ENCODE data around the gene SWT1. TPM values are rescaled to one million over a fixed set of nuclear protein-coding genes. Genes with fewer than 3 reads are reported as not detected.

SWT1 gene
- total and polyA plus RNA-seq, 9 of the 15 experiments (the other 6 are each of a cell fraction or from before 2014, with no cell fraction given): 1.5 to 3.4 (median 2.3) TPM

GRCh38 chr1:185157599-185158412, 839 bp downstream of the SWT1 start (continued):
- TF ChIP-seq ZFP91 (CRISPR knock-in tag; IDR thresholded peaks at IDR 0.05) (no peak), TBP (optimal IDR thresholded peaks at IDR 0.05; ENCODE audit: low read depth, low read length) (no peak), CHD7 (IDR thresholded peaks at IDR 0.05; ENCODE audit: low read depth, low read length) (no peak), HDAC8 (tag; IDR thresholded peaks at IDR 0.05) (no peak), GATAD2B (IDR thresholded peaks at IDR 0.05; ENCODE audit: borderline replicate concordance) (no peak), PBX2 (CRISPR knock-in tag; IDR thresholded peaks at IDR 0.05; ENCODE audit: low read depth) (no peak), PBX2 (tag; conservative IDR thresholded peaks at IDR 0.05; ENCODE audit: low read depth) (no peak), NR2C1 (IDR thresholded peaks at IDR 0.05) (no peak), NR2C1 (tag; IDR thresholded peaks at IDR 0.05) (no peak), HSF4 (CRISPR knock-in tag; IDR thresholded peaks at IDR 0.05; ENCODE audit: borderline replicate concordance) (no peak), THRAP3 (IDR thresholded peaks at IDR 0.05; ENCODE audit: borderline replicate concordance) (no peak), CBFA2T3 (IDR thresholded peaks at IDR 0.05) (no peak)
